ENCODE data around the gene CABP4.

DNA sequence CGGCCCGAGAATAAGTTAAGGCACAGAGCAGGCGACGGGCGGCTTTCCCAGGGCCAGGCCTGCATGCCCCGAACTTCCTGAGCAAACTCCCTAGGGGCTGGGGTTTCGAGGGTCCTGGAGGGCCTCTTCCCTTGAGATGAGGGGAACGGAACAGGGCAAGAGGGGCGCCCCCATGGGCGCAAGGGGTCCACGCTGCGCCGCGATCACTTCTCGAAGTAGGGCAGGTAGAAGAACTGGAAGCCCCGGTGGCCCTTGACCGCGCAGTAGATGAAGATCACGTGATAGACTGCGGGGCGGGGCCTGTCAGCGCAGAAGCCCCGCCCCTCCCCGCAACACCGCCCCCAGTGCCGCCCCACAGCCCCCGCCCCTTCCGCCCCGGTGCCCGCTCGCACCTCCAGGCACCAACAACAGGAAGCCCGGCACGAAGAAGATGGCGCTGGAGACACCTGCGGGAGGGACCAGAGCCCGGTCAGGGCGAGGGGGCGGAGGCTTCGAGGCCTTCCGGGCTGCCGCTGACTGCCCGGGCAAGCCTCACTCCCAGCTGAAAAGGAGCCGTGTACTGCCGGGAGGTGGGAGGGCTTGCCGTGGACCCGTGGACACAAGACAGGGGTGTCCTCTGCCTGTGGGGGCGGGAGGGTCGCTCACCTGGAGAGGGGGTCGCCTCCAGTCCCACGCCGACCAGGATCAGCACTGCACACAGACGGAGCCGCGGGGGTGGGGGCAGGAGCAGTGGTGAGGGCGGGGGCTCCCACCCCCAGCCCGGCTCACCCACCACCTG is 9.4 kb downstream of the CABP4 start:
- TF ChIP-seq EZH2phosphoT487 (IDR thresholded peaks at IDR 0.05; ENCODE audit: borderline replicate concordance, low read length) (no peak), CTCF (conservative IDR thresholded peaks at IDR 0.05; ENCODE audit: low read depth, low read length) (no peak)

Measured in PC-3 (cell line).